ENCODE data around the gene WNT5B. TPM values are rescaled to one million over a fixed set of nuclear protein-coding genes. Genes with fewer than 3 reads are reported as not detected.

WNT5B gene
- total and polyA plus RNA-seq, 2 of the 4 experiments (the other 2 are of a cell fraction): 83.7 to 102 TPM

- Histone ChIP-seq H2BK5ac (ENCODE audit: low read depth, low read length, poor library complexity, severe bottlenecking) (no peak overlapping the region), H3K4me3 (ENCODE audit: insufficient read depth, low read depth, low read length) (no peak overlapping the region), H3K4me2 (ENCODE audit: low read depth, low read length) (no peak overlapping the region), H2BK120ac (ENCODE audit: low read depth, low read length) (no peak overlapping the region), H3K27me3 (ENCODE audit: control insufficient read depth, insufficient read depth, low read length) (no peaks in the 10 kb centered on the region), H3K56ac (ENCODE audit: extremely low read depth, insufficient read depth, low read length) (no peak overlapping the region), H3K9me3 (ENCODE audit: control insufficient read depth, insufficient read depth, low read length) (no peaks in the 10 kb centered on the region), H3K14ac (replicated peaks; ENCODE audit: low read depth, low read length) (no peak overlapping the region; the same call in 1 of the 2 replicates), H3K4me1 (ENCODE audit: control insufficient read depth, insufficient read depth, low read length) (peaks cover 13% of the 10 kb centered on the region), H4K5ac (ENCODE audit: low read depth, low read length) (no peak overlapping the region), H4K20me1 (ENCODE audit: insufficient read depth, low read length) (peaks cover 45% of the 10 kb centered on the region), H3K27ac (ENCODE audit: insufficient read depth, low read length) (no peak overlapping the region), H4K91ac (ENCODE audit: insufficient read depth, low read depth, low read length) (peak overlapping the region; percentile 31; the same call in 1 of the 2 replicates), H2AK5ac (ENCODE audit: low read depth, low read length) (peak overlapping the region; percentile 35; the same call in 1 of the 2 replicates), H3K18ac (ENCODE audit: low read depth, low read length) (no peak overlapping the region), H3K79me1 (ENCODE audit: low read depth in 1 of 2, low read length in 2 of 2) (peaks cover 21 to 91% of the 10 kb centered on the region in 2 experiments), H2AK9ac (replicated peaks; ENCODE audit: low read depth, low read length, poor library complexity) (peak overlapping the region; percentile 73), H2AFZ (replicated peaks; ENCODE audit: low read length, poor library complexity) (no peak overlapping the region), H2BK20ac (ENCODE audit: low read depth, low read length) (no peak overlapping the region), H4K8ac (ENCODE audit: low read depth in 2 of 2, low read length in 2 of 2) (no peak overlapping the region; a peak in 1 of 4 replicates), H3K36me3 (ENCODE audit: control insufficient read depth, insufficient read depth, low read length) (no peaks in the 10 kb centered on the region; the same call in 1 of the 2 replicates), H2BK15ac (ENCODE audit: low read depth, low read length) (no peak overlapping the region), H3K4ac (ENCODE audit: low read depth, low read length) (peak overlapping the region; percentile 29; the same call in 1 of the 2 replicates), H3K23ac (ENCODE audit: low read depth, low read length) (no peak overlapping the region), H3K9me1 (ENCODE audit: insufficient read depth, low read length) (peaks cover 20% of the 10 kb centered on the region), H3K9ac (ENCODE audit: low read depth, low read length) (no peak overlapping the region)
- BruUV-seq (replicated peaks): no TSS peak
- TF ChIP-seq MAFK (IDR thresholded peaks at IDR 0.05; ENCODE audit: low read depth, low read length) (no peak), CHD1 (IDR thresholded peaks at IDR 0.05; ENCODE audit: low read depth, low read length) (no peak), MAZ (IDR thresholded peaks at IDR 0.05; ENCODE audit: borderline replicate concordance, low read depth, low read length) (no peak), RCOR1 (IDR thresholded peaks at IDR 0.05; ENCODE audit: insufficient replicate concordance, low read length) (no peak), MXI1 (IDR thresholded peaks at IDR 0.05; ENCODE audit: borderline replicate concordance, low read depth, low read length) (no peak), RAD21 (IDR thresholded peaks at IDR 0.05; ENCODE audit: low read length) (no peak), NFE2L2 (IDR thresholded peaks at IDR 0.05; ENCODE audit: low read depth, low read length) (no peak), POLR2A (IDR thresholded peaks at IDR 0.05; ENCODE audit: low read depth, low read length) (no peak), BHLHE40 (IDR thresholded peaks at IDR 0.05; ENCODE audit: low read depth, low read length) (no peak), CEBPB (IDR thresholded peaks at IDR 0.05; ENCODE audit: low read depth, low read length) (no peak), CTCF (conservative IDR thresholded peaks at IDR 0.05; ENCODE audit: low read depth, low read length) (no peak), RFX5 (IDR thresholded peaks at IDR 0.05; ENCODE audit: low read depth, low read length) (no peak), FOS (IDR thresholded peaks at IDR 0.05; ENCODE audit: low read depth, low read length) (no peak), SMC3 (IDR thresholded peaks at IDR 0.05; ENCODE audit: low read depth, low read length) (no peak)
- TF ChIP-seq, protein P1, sequence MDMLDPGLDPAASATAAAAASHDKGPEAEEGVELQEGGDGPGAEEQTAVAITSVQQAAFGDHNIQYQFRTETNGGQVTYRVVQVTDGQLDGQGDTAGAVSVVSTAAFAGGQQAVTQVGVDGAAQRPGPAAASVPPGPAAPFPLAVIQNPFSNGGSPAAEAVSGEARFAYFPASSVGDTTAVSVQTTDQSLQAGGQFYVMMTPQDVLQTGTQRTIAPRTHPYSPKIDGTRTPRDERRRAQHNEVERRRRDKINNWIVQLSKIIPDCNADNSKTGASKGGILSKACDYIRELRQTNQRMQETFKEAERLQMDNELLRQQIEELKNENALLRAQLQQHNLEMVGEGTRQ (IDR thresholded peaks at IDR 0.05; ENCODE audit: low read depth, low read length): no peak
- TF ChIP-seq, protein P2, sequence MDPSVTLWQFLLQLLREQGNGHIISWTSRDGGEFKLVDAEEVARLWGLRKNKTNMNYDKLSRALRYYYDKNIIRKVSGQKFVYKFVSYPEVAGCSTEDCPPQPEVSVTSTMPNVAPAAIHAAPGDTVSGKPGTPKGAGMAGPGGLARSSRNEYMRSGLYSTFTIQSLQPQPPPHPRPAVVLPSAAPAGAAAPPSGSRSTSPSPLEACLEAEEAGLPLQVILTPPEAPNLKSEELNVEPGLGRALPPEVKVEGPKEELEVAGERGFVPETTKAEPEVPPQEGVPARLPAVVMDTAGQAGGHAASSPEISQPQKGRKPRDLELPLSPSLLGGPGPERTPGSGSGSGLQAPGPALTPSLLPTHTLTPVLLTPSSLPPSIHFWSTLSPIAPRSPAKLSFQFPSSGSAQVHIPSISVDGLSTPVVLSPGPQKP (IDR thresholded peaks at IDR 0.05; ENCODE audit: borderline replicate concordance, low read depth, low read length): no peak
- DNase-seq: no peak
- intact Hi-C loops (cut with micrococcal nuclease) (no loop called here), in situ Hi-C loops (cut with MboI; ENCODE audit: low sequenced_read_pairs) (no loop called here), dilution Hi-C loops (cut with HindIII; ENCODE audit: low sequenced_read_pairs, unreplicated experiment) (no loop called here)
- WGBS, 2 experiments (ENCODE audit: extremely low coverage in 2 of 2, insufficient read length in 1 of 2): no CpG with 5 or more reads among the region's 7 CpGs
- ChIA-PET POLR2A (ENCODE audit: unreplicated experiment) (no interaction called here), CTCF (interaction anchor here (0.9 kb wide), 1 partner anchor 492 kb away, joined by 3 read pairs; no protein-coding TSS in a partner anchor)
- ATAC-seq (ENCODE audit: low read depth): no peak
Measured at GRCh38 chr12:1610072-1610643, 18.9 kb upstream of the WNT5B start.
